HG03045 (cell line): ENCODE measurements around the gene MBNL2.
"Not testable (repeated sequence)": the region's sequence is repeated elsewhere in the genome, so short reads cannot be mapped to it uniquely, and the experiment has no call there.

Experiments used
- ATAC-seq: cut with Tn5 transposase; IDR thresholded peaks from one replicate; pipeline ENCODE4 v1.9.1; 2021; ENCODE audit warnings: mild to moderate bottlenecking, moderate library complexity; ENCODE audit not compliant: unreplicated experiment

Gene MBNL2

GRCh38 chr13:97207252-97207651 lies 14.9 kb upstream of the MBNL2 start:
- not testable (repeated sequence) for ATAC-seq

GRCh38 chr13:97211300-97211699 lies 10.8 kb upstream of the MBNL2 start:
- ATAC-seq: no peak

- ATAC-seq: no peak
These were observed 10.1 kb upstream of the MBNL2 start for GRCh38 chr13:97212004-97212403.

GRCh38 chr13:97212601-97213040 lies 9.5 kb upstream of the MBNL2 start:
- no peak for ATAC-seq

GRCh38 chr13:97214921-97215320 lies 7.2 kb upstream of the MBNL2 start:
- ATAC-seq: no peak

- ATAC-seq: no peak
These were observed 6.8 kb upstream of the MBNL2 start for GRCh38 chr13:97215325-97215724.

- no peak for ATAC-seq
These were observed 2.9 kb upstream of the MBNL2 start for GRCh38 chr13:97219226-97219625.

GRCh38 chr13:97220151-97220900 lies 1.8 kb upstream of the MBNL2 start:
- ATAC-seq: no peak

GRCh38 chr13:97221046-97221445 lies 1.1 kb upstream of the MBNL2 start:
- no peak for ATAC-seq

GRCh38 chr13:97221466-97221865 lies 667 bp upstream of the MBNL2 start:
- no peak for ATAC-seq

- no peak for ATAC-seq
These were observed 1.0 kb downstream of the MBNL2 start for GRCh38 chr13:97223037-97223710.

GRCh38 chr13:97223711-97224541 lies 1.8 kb downstream of the MBNL2 start:
- no peak for ATAC-seq

- ATAC-seq: no peak
These were observed 2.6 kb downstream of the MBNL2 start for GRCh38 chr13:97224544-97225300.

- no peak for ATAC-seq
These were observed 3.4 kb downstream of the MBNL2 start for GRCh38 chr13:97225533-97225932.

GRCh38 chr13:97226013-97226412 lies 3.9 kb downstream of the MBNL2 start:
- ATAC-seq: no peak

GRCh38 chr13:97226788-97227627 lies 4.9 kb downstream of the MBNL2 start:
- peak; percentile 40 for ATAC-seq

GRCh38 chr13:97228850-97229521 lies 6.9 kb downstream of the MBNL2 start:
- ATAC-seq: no peak

GRCh38 chr13:97229699-97230098 lies 7.6 kb downstream of the MBNL2 start:
- no peak for ATAC-seq

GRCh38 chr13:97231118-97231828 lies 9.1 kb downstream of the MBNL2 start:
- no peak for ATAC-seq
